ENCODE data around the gene ERC2.

Gene ERC2

GRCh38 chr3:55947406-55947805, 520.9 kb downstream of the ERC2 start:
- DNase-seq = no peak
- Histone ChIP-seq H3K36me3 (no peaks in the 10 kb centered on the region), H3K4me3 (ENCODE audit: low read depth, low read length) (no peak overlapping the region), H3K4me1 (no peaks in the 10 kb centered on the region), H3K9me3 (no peaks in the 10 kb centered on the region), H3K27me3 (no peaks in the 10 kb centered on the region)
- no peak for TF ChIP-seq CTCF (IDR thresholded peaks at IDR 0.05; ENCODE audit: low read depth, low read length)

- DNase-seq = no peak
- H3K4me1 ChIP-seq = no peaks in the 10 kb centered on the region
- no peak for TF ChIP-seq CTCF (IDR thresholded peaks at IDR 0.05; ENCODE audit: low read depth, low read length)
- H3K4me3 ChIP-seq (ENCODE audit: low read depth, low read length) = no peak overlapping the region
- H3K27me3 ChIP-seq = no peaks in the 10 kb centered on the region
- no peaks in the 10 kb centered on the region for H3K36me3 ChIP-seq
- no peaks in the 10 kb centered on the region for H3K9me3 ChIP-seq
Observed at GRCh38 chr3:55946574-55947160, 521.6 kb downstream of the ERC2 start.

- TF ChIP-seq CTCF (IDR thresholded peaks at IDR 0.05; ENCODE audit: low read depth, low read length) = no peak
Observed at GRCh38 chr3:55942868-55943267, 525.4 kb downstream of the ERC2 start.

GRCh38 chr3:55939287-55939686, 529.0 kb downstream of the ERC2 start:
- Histone ChIP-seq H3K27me3 (no peaks in the 10 kb centered on the region), H3K36me3 (no peaks in the 10 kb centered on the region), H3K4me1 (no peaks in the 10 kb centered on the region), H3K4me3 (ENCODE audit: low read depth, low read length) (no peak overlapping the region), H3K9me3 (no peaks in the 10 kb centered on the region)
- no peak for DNase-seq
- TF ChIP-seq CTCF (IDR thresholded peaks at IDR 0.05; ENCODE audit: low read depth, low read length) = no peak

More at GRCh38 chr3:55942868-55943267, 525.4 kb downstream of the ERC2 start:
- Histone ChIP-seq H3K36me3 (no peaks in the 10 kb centered on the region), H3K4me1 (no peaks in the 10 kb centered on the region), H3K9me3 (no peaks in the 10 kb centered on the region), H3K4me3 (ENCODE audit: low read depth, low read length) (no peak overlapping the region), H3K27me3 (no peaks in the 10 kb centered on the region)
- no peak for DNase-seq

GRCh38 chr3:55937301-55937700, 531.0 kb downstream of the ERC2 start:
- no peak for DNase-seq
- no peaks in the 10 kb centered on the region for H3K36me3 ChIP-seq

More at GRCh38 chr3:55937301-55937700, 531.0 kb downstream of the ERC2 start:
- Histone ChIP-seq H3K9me3 (no peaks in the 10 kb centered on the region), H3K4me1 (no peaks in the 10 kb centered on the region), H3K27me3 (no peaks in the 10 kb centered on the region), H3K4me3 (ENCODE audit: low read depth, low read length) (no peak overlapping the region)
- no peak for TF ChIP-seq CTCF (IDR thresholded peaks at IDR 0.05; ENCODE audit: low read depth, low read length)
